Measurements from ENCODE around the gene SH3PXD2A.

DNA sequence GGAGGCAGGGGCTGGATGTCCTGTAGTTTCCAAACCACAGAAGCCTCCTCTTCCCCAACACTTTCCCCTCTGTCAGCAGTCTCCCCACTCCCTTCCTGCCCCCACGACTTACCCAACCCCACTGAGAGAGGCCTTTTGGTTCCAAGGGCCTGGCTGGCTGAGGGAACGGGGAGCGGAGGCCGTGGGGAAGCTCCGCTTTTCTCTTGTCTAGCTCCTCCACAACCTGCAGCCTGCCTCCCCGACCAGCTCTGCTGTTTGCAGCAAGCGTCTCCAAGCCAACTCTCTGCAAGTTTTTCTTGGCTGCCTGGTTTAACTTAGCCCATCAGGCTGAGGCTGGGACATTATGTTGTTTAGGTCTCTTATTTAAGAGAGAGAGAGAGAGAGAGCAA is 235.0 kb downstream of the SH3PXD2A start:
- TF ChIP-seq CTCF (IDR thresholded peaks at IDR 0.05; ENCODE audit: insufficient read depth, low read depth, low read length), result no peak
- TF ChIP-seq EZH2 (IDR thresholded peaks at IDR 0.05; ENCODE audit: insufficient read depth, low read length), result no peak
